HUDEP-2 (cell line): Measurements from ENCODE around the gene FOLR1.

Source experiments
- DNase-seq, 76 experiments: peaks; one replicate each; lab custom pipeline; 2025; ENCODE audit not compliant: unreplicated experiment in 76 of 76; lab: John Stamatoyannopoulos, UW

FOLR1 gene

GRCh38 chr11:72233773-72234513 lies 42.0 kb downstream of the FOLR1 start:
- no peak for DNase-seq

GRCh38 chr11:72234514-72234830 lies 42.5 kb downstream of the FOLR1 start:
- no peak for DNase-seq

GRCh38 chr11:72234920-72235319 lies 43.0 kb downstream of the FOLR1 start:
- DNase-seq = no peak

DNA sequence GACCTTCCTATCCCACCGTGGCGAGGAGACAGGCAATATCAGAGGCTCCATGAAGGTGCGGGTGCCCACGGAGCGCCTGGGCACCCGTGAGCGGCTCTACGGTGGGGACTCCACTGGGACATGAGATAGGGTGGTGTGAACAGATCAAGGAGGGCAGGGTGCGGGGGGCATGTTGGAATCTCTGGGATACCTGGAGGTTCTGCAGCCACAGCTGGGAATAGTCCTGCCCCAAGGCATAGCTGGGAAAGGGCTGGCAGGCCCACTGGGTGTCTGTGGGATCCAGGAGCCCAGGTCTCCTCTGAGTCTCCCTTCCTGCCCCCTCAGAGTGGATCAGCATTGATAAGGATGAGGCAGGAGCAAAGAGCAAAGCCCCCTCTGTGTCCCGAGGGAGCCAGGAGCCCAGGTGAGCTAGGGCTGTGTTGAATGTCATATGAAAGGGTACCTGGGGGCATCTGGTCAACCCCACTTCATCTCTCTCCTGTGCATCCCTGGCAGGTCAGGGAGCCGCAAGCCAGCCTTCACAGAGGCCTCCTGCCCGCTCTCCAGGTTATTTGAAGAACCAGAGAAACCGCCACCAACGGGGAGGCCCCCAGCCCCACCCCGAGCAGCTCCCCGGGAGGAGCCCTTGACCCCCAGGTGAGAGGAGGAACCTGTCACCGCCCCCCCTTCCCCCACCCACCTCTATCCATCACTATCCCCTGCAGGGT lies 43.6 kb downstream of the FOLR1 start:
- DNase-seq = no peak

DNA sequence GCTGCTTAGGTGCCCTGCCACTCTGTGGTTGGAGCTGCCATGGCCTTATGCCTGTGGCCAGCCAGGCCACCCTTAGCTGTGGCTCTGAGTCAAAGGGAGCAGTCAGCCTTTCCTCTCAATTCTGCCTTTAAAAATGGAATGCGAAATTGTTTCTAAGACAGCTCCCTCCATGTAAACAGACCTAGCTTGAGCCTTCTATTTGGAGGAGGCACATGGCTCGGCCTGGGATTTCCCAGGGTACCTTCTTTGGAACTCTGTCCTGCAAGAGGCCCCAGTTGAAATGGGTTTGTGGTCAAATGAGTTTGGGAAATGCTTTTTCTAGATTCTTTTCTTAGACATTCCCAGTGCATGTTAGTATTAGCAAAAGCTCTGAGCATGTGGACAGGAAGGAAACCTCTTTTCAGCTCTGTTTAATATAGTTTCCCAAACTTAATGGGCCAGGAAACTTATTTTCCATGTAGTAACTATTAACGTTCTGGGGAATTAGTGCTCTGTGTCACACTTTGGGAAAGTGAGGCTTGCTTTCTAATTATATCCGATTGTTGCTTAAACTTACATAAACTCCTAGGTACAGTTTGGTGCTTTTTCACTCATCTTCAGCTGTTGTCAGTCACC lies 44.2 kb downstream of the FOLR1 start:
- DNase-seq = no peak

- DNase-seq = no peak
Measured at GRCh38 chr11:72236774-72237111, 44.8 kb downstream of the FOLR1 start.

GRCh38 chr11:72237112-72237931 lies 45.4 kb downstream of the FOLR1 start:
- no peak for DNase-seq

DNA sequence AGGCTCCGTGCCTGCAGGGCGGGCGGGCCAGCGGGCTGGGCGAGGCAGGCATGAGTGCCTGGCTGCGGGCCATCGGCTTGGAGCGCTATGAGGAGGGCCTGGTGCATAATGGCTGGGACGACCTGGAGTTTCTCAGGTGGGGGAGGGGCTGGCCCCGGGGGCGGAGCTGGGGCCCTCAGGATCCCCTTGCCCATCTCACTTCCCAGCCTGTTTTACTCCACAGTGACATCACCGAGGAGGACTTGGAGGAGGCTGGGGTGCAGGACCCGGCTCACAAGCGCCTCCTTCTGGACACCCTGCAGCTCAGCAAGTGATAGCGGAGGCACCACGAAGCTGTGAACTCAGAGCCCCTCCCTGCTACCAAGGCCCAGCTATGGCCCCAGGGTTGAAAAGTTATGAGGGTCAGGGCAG lies 46.1 kb downstream of the FOLR1 start:
- DNase-seq = peak in 69 of 76 experiments; percentile 4 to 80 (median 56)

GRCh38 chr11:72238492-72239312 lies 46.8 kb downstream of the FOLR1 start:
- no peak for DNase-seq

DNA sequence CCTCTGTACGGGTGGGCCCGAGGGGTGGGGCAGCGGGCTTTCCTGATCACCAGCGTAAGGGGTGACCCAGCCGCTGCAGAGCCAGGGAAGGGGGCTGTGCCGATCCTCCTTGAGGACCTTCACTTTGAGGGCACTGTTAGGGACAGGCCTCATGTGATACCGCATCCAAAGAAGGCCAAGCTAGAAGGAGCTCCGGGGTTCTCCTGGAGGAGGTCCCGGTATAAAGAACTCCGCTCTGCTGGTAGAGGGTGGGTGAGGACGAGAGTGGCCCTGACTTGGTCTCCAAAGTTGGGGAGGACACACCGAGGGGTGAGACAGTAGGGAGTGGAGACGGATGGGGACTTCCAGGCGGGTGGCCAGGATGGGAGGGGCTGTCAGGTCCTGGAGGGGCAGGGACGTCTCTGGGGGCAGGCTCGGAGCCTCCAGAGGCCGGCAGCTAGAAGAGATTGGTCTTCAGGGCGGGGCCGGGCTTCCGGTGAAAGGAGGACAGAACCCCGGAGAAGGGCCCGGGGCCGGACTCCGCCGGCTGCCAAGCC lies 47.4 kb downstream of the FOLR1 start:
- DNase-seq = peak in 66 of 76 experiments; percentile 13 to 75 (median 51)

DNA sequence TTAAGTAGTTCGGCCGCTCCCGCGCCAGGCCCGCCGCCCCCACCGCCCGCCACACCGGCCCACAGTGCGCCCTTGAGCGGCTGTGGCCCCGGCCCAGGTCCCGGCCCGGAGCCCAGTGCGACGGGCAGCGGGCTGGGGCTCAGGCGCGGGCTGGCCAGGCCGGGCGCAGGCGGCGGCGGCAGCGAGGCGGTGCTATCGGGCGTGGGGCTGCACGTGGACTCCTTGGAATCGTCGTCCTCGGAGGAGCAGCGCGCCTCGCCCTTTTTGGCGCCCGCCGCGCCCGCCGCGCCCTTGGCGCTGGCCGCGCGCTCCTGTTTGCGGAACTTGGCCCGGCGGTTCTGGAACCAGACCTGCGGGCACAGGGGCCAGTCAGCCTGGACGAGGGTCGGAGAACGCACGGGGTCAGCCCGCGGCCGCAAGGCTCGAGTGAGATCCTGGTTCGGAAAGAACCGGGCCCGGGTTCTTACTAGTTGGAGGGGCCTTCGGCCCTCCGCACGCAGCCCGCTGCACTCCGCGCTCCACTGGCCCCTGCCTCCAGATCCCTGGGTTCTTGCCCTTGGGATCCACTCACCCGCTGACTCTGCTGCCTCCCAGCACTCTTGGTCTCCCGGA lies 48.0 kb downstream of the FOLR1 start:
- peak in 55 of 76 experiments; percentile 17 to 69 (median 51) for DNase-seq

DNA sequence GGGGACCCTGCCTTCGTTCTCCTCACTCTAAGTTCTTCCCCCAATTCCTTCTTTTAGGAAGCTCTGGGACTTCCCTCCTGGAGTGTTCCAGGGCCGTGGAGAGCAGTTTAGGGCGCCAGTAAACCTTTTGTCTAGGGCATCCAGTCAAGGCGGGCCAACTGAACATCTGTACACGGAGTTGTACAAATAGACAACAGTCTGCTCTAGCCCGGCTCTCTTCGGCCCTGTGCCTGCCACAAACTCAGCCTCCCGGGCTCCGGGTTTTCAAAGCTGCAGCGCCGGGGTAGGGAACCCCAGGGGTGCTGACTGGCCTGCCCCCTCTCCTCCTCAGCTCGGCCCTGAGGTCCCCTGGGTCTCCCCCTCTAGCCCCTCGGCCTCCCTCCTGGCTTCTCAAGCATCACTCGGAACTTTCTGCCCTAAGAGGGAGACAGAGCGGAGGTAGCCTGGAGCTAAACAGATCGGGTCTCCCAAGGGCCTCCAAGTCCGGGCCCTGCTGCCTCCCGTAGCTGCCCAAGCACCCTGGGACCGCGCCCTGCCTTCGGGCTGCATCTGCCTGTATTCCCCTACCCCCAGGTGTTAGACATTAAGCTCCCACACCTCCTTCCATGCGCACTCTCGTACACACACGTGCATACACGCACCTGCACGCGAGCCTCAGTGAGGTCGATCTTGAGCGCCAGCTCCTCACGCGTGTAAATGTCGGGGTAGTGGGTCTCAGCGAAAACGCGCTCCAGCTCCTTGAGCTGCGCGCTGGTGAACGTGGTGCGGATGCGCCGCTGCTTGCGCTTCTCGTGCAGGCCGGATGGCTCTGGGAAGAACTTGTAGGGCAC lies 48.7 kb downstream of the FOLR1 start:
- DNase-seq = peak in 2 of 76 experiments; percentile 13 to 31

DNA sequence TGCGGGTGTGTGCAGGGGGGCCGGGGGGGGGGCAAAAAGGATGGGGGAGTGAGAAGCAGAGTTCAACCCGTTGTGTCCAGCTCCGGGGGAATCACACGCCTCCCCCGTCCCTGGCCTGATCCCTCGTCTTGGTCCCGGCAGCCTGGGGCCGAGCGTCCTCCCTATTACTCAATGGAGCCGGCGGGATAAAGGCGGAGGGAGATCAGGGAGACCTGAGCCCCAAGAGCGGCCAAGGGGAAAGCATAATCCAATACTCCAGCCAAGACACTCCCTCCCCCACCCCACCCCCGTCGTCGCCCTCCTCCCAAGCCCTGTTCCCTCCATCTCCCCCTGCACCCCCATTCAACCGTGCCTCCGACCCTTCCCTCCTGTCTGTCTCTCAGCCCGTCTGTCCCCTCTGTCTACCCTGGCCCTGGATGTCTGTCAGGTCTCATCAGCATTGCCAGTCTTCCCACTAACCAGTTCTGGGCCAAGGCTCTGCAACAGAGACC lies 49.4 kb downstream of the FOLR1 start:
- no peak for DNase-seq

- DNase-seq = no peak
Measured at GRCh38 chr11:72242141-72242540, 50.2 kb downstream of the FOLR1 start.

DNA sequence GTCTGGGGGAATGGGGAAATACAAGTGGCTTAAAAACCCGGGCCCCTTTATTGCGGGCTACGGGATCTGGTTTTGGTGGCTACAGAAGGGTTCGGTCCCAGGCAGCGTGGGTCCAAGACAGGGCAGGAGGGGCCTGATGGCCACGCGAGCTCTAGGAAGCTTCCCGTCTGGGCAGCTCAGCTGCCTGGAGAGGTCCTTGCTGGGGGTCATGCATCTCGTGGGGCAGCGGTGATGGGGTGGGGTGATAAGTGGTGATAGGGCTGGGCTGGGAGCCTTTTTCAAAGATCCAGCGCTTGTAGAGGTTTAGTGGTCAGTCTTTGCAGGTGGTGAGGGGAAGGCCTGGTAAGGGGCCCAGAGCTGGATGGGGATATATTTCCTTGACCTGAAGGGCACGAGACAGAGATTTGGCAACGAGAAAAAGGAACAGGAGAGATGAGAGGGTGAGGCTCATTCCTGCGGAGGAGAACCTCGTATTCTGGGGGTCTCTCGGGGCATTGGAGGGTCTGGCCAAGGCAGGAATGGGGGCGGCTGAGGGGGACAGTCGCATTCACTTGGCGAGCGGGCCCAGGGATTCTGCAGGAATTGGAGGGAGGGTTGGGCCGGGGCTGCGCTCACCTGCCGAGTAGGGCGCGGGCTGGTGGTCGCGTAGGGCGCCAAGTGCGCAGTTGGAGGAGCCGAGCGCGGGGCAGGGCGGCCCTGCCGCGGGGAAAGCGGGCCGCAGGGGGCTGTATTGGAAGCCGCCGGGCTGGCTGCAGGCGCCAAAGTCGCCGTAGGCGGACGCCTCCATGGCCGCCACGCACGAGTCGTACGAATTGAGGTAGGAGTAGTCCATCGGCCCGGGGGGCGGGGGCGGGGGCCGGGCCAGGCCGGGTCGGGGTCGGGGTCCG lies 51.5 kb downstream of the FOLR1 start:
- DNase-seq = no peak

DNA sequence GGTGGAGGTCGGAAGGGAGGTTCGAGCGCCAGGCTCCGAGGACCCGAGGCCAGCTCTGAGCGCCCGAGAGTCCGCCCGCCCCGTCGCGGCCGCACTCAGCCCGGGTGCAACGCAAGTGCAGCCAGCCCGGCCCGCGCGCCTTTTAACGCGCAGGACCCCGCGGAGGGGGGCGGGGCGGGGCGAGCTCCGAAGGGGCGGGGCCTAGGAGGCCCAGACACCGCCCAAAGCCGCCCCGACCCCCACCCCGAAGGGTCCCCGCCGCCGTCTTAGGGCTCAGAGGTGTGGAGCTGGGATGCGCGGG lies 52.1 kb downstream of the FOLR1 start, which contains the start of gene PHOX2A:
TSS of gene PHOX2A (minus strand) at position 117 of the 301 bp plus-strand sequence. CDS start 172 bp downstream, outside the sequence.
- DNase-seq = no peak

- DNase-seq = no peak
Measured at GRCh38 chr11:72244361-72245262, 52.7 kb downstream of the FOLR1 start.
